Karpas-422 (cell line): ENCODE measurements around the gene ATF6B. TPM values are rescaled to one million over a fixed set of nuclear protein-coding genes. Genes with fewer than 3 reads are reported as not detected.

Experiments used
- DNase-seq: peaks from one replicate; pipeline ENCODE4 v3.0.0-alpha.2; 2015
- H2AFZ ChIP-seq: fragments of 200-600 bp; sonication (generic); 2 replicates; pipeline ENCODE4 v1.6.1; 2014; ENCODE audit warnings: antibody characterized with exemption, low read length, mixed read lengths
- H3K27ac ChIP-seq: fragments of 200-600 bp; sonication (generic); 2 replicates; pipeline ENCODE4 v1.5.1; 2014; ENCODE audit warnings: mild to moderate bottlenecking, low read length, moderate library complexity
- H3K27me3 ChIP-seq: fragments of 200-600 bp; sonication (generic); 2 replicates; pipeline ENCODE4 v1.6.1; 2014; ENCODE audit warnings: low read length, mixed read lengths
- H3K36me3 ChIP-seq: fragments of 200-600 bp; sonication (generic); 2 replicates; pipeline ENCODE4 v1.6.1; 2014; ENCODE audit warnings: low read length, mixed read lengths; ENCODE audit not compliant: insufficient read depth
- H3K4me1 ChIP-seq: fragments of 200-600 bp; sonication (generic); 2 replicates; pipeline ENCODE4 v1.6.1; 2014; ENCODE audit warnings: mild to moderate bottlenecking, low read length, mixed read lengths
- H3K4me2 ChIP-seq: fragments of 200-600 bp; sonication (generic); 2 replicates; pipeline ENCODE4 v1.6.1; 2014; ENCODE audit warnings: low read length, low read depth, mild to moderate bottlenecking; ENCODE audit not compliant: poor library complexity, severe bottlenecking
- H3K4me3 ChIP-seq: fragments of 200-600 bp; sonication (generic); 2 replicates; pipeline ENCODE4 v1.5.1; 2014; ENCODE audit warnings: mild to moderate bottlenecking, antibody characterized with exemption, low read length, mixed read lengths
- H3K79me2 ChIP-seq: fragments of 200-600 bp; sonication (generic); 2 replicates; pipeline ENCODE4 v1.6.1; 2014; ENCODE audit warnings: mild to moderate bottlenecking, low read length, mixed read lengths
- H3K9ac ChIP-seq: fragments of 200-600 bp; sonication (generic); 2 replicates; pipeline ENCODE4 v1.6.0; 2014; ENCODE audit warnings: low read length
- H3K9me2 ChIP-seq: fragments of 200-600 bp; sonication (generic), shearing (Covaris generic); replicated peaks from 2 replicates; pipeline ENCODE4 v1.6.0; 2014; ENCODE audit warnings: mild to moderate bottlenecking, low read length, moderate library complexity; ENCODE audit not compliant: insufficient read depth
- H3K9me3 ChIP-seq: fragments of 300-700, 200-600 bp; sonication (generic); 2 replicates; pipeline ENCODE4 v1.6.1; 2014; ENCODE audit warnings: low read length, mixed read lengths
- H4K20me1 ChIP-seq: fragments of 200-600 bp; sonication (generic); 2 replicates; pipeline ENCODE4 v1.6.1; 2014; ENCODE audit warnings: mild to moderate bottlenecking, antibody characterized with exemption, low read length, low read depth; ENCODE audit not compliant: insufficient read depth
- total RNA-seq: library from RNA; depleted of rRNA; stranded (reverse); fragments of >200 nt; shearing (Covaris generic); gene quantifications from 2 replicates; pipeline ENCODE4 v1.2.3, GENCODE V29; 2014; ENCODE audit warnings: low replicate concordance

The ATF6B gene
- total RNA-seq, 1 experiment from 2014 or later = 51.3 TPM

- no peak for DNase-seq
- no peak overlapping the region for H3K27ac ChIP-seq
- H2AFZ ChIP-seq = no peak overlapping the region
- no peaks in the 10 kb centered on the region for H3K9me2 ChIP-seq
- H3K9me3 ChIP-seq = no peaks in the 10 kb centered on the region
- no peaks in the 10 kb centered on the region for H3K79me2 ChIP-seq
- no peaks in the 10 kb centered on the region for H3K27me3 ChIP-seq
- H3K36me3 ChIP-seq = peaks cover 3% of the 10 kb centered on the region
- H3K4me1 ChIP-seq = no peaks in the 10 kb centered on the region
- no peak overlapping the region for H3K4me2 ChIP-seq
- H4K20me1 ChIP-seq = no peaks in the 10 kb centered on the region
- no peak overlapping the region for H3K4me3 ChIP-seq
- no peak overlapping the region for H3K9ac ChIP-seq
Observed at GRCh38 chr6:32111424-32112066, 16.5 kb downstream of the ATF6B start.

DNA sequence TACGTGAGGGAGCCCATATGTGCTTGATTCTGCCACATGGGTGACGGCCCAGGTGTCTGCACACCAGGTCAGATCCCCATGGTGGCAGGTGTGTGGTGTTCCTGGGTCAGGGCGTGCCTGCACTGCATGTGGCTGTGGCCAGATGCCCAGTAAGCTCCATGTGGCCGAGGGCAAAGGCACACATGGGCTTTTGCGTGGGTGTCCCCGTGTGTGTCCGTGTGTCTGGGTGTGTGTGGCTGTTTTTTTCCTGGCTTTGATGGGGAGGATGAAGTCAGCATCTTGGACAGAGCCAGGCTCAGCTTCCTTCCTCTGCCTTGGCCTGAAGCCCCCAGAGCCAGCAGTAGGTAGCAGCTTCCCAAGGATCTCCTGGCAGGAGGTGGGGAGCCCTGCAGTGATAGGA, 17.4 kb downstream of the ATF6B start:
- Histone ChIP-seq H2AFZ (no peak overlapping the region), H3K27ac (no peak overlapping the region), H3K4me1 (no peaks in the 10 kb centered on the region), H3K27me3 (no peaks in the 10 kb centered on the region), H4K20me1 (no peaks in the 10 kb centered on the region), H3K9me3 (no peaks in the 10 kb centered on the region), H3K9ac (no peak overlapping the region), H3K9me2 (no peaks in the 10 kb centered on the region), H3K79me2 (no peaks in the 10 kb centered on the region), H3K4me2 (no peak overlapping the region), H3K4me3 (no peak overlapping the region), H3K36me3 (peaks cover 3% of the 10 kb centered on the region; the same call in 1 of the 2 replicates)
- no peak for DNase-seq

DNA sequence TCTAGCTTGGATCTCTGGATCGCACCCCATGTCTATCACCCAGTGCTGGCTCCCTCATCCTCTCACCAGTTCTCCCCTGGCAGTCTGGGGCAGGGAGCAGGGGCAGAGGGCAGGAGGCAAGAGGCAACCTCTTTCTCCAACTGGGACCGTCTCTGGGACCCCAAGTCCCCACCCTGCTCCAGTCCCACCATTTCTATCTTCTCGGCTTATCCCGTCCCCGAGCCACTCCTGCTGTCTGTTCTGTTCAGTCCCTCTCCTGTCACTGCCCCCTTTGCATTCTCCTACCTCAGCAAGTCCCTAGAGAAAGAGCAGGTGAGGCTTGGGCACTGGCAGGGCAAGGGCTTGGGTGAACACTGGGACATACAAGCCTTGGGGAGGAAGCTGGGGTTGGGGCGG, 18.3 kb downstream of the ATF6B start:
- Histone ChIP-seq H4K20me1 (no peaks in the 10 kb centered on the region), H3K9ac (no peak overlapping the region), H3K79me2 (no peaks in the 10 kb centered on the region)

DNA sequence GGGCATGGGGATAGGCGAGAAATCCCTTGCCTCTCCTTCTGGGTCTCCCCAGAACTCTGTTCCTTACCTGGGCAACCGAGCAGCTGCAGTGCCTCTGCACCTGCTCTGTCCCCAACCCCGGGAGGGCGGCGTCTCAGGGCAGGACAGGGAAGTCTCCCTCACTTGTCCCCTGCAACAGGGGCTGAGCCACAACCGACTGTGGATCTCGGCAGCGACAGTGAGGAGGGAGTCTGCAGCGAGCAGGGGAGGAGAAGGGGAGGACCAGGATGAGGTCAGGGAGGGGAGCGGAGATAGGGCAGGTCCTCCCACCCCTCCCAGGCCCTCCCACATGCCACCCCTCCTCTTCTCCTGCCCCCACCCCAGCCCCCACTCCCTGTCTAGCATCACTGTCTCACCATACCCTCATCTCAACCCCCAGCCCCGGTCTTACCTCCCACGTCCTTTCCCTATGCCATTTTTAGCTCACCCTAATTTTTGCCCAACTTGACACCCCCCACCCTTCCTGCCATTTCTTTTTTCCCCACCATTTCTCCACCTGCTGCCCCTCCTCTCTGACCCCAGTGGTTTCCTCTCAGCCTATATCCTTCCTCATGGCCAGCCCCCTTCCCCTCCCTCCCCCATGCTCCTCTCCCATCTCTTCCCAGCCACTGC, 18.8 kb downstream of the ATF6B start, which contains the start of gene TNXB:
TNXB (minus strand) TSS at position 225 of the 651 bp plus-strand sequence. CDS start 11,140 bp downstream, outside the sequence.
- Histone ChIP-seq H3K36me3 (no peaks in the 10 kb centered on the region), H3K27ac (no peak within 1 kb of the TSS), H3K79me2 (no peaks in the 10 kb centered on the region), H3K9me2 (no peaks in the 10 kb centered on the region), H3K27me3 (no peaks in the 10 kb centered on the region), H3K4me3 (no peak within 1 kb of the TSS), H3K4me1 (no peaks in the 10 kb centered on the region), H4K20me1 (no peaks in the 10 kb centered on the region), H3K4me2 (no peak within 1 kb of the TSS), H3K9me3 (no peaks in the 10 kb centered on the region), H2AFZ (no peak within 1 kb of the TSS), H3K9ac (no peak within 1 kb of the TSS)
- no peak for DNase-seq

More for the DNA sequence above, 18.3 kb downstream of the ATF6B start:
- H3K4me3 ChIP-seq = no peak overlapping the region
- H3K9me2 ChIP-seq = no peaks in the 10 kb centered on the region
- DNase-seq = no peak
- H2AFZ ChIP-seq = no peak overlapping the region
- no peaks in the 10 kb centered on the region for H3K27me3 ChIP-seq
- peaks cover 1% of the 10 kb centered on the region; the same call in 1 of the 2 replicates for H3K36me3 ChIP-seq
- no peaks in the 10 kb centered on the region for H3K4me1 ChIP-seq
- no peak overlapping the region for H3K27ac ChIP-seq
- H3K4me2 ChIP-seq = no peak overlapping the region
- H3K9me3 ChIP-seq = no peaks in the 10 kb centered on the region

DNA sequence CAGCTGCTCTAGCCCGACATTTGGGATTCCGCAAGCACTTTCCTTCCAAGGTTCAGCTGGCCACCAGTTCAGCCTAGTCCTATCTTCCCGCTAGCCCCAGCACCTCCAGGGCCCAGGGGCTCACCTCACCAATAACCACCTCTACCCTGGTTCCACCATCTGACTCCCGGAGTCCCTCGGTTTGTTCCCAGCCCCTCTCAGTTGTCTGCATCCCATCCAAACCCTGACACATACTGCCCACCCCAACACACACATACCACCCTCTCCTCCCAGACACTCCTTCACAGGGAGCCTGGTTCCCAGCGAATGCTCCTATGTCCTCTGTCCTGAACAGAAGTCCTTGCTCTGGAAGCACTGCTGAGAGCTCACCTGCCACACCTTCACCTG, 19.3 kb downstream of the ATF6B start:
- no peaks in the 10 kb centered on the region for H3K36me3 ChIP-seq
- no peak overlapping the region for H3K4me2 ChIP-seq
- H3K9ac ChIP-seq = no peak overlapping the region

DNA sequence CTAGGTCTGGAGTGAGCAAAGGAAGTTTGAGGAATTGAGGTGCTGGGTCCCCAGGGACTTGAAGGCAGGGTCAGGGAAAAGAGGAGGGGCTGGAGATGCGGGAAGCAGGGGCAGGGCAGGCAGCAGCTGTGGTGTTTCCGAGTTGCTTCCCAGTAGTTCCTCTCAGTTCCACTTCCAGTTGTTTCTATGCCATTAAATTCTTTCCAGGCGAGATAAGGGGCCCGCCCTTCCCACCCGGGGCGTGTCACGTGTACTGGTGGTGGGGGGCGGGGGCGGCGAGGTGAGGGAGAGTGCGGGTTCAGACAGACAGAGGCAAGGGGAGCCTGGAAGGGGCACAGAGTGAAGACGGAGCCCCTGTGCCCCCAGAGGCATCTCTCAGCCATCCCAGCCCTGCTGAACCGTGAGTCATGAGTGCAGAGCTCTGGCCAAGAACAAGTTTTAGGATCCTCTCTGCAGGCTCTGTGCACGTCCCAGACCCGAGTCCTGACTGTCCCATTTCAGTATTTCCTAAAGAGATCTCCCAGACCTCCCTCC, 19.9 kb downstream of the ATF6B start:
- DNase-seq = no peak
- Histone ChIP-seq H3K9me3 (no peaks in the 10 kb centered on the region), H3K4me3 (no peak overlapping the region), H3K27ac (no peak overlapping the region), H2AFZ (no peak overlapping the region), H3K9ac (no peak overlapping the region), H3K4me1 (no peaks in the 10 kb centered on the region), H3K36me3 (no peaks in the 10 kb centered on the region), H3K4me2 (no peak overlapping the region), H4K20me1 (no peaks in the 10 kb centered on the region), H3K9me2 (no peaks in the 10 kb centered on the region), H3K27me3 (no peaks in the 10 kb centered on the region), H3K79me2 (no peaks in the 10 kb centered on the region)

More for the DNA sequence above, 19.3 kb downstream of the ATF6B start:
- Histone ChIP-seq H2AFZ (no peak overlapping the region), H3K9me3 (no peaks in the 10 kb centered on the region), H3K4me3 (no peak overlapping the region), H3K27me3 (no peaks in the 10 kb centered on the region), H3K9me2 (no peaks in the 10 kb centered on the region), H3K27ac (no peak overlapping the region), H3K4me1 (no peaks in the 10 kb centered on the region), H3K79me2 (no peaks in the 10 kb centered on the region), H4K20me1 (no peaks in the 10 kb centered on the region)
- DNase-seq = no peak

GRCh38 chr6:32107406-32107805, 20.6 kb downstream of the ATF6B start:
- H3K9me3 ChIP-seq = no peaks in the 10 kb centered on the region
- H3K79me2 ChIP-seq = no peaks in the 10 kb centered on the region
- H4K20me1 ChIP-seq = no peaks in the 10 kb centered on the region
- no peak overlapping the region for H2AFZ ChIP-seq
- no peaks in the 10 kb centered on the region for H3K27me3 ChIP-seq
- no peak overlapping the region for H3K4me3 ChIP-seq
- H3K4me1 ChIP-seq = no peaks in the 10 kb centered on the region
- no peak overlapping the region for H3K27ac ChIP-seq
- no peak for DNase-seq
- H3K36me3 ChIP-seq = no peaks in the 10 kb centered on the region
- no peaks in the 10 kb centered on the region for H3K9me2 ChIP-seq
- no peak overlapping the region for H3K9ac ChIP-seq
- no peak overlapping the region for H3K4me2 ChIP-seq

DNA sequence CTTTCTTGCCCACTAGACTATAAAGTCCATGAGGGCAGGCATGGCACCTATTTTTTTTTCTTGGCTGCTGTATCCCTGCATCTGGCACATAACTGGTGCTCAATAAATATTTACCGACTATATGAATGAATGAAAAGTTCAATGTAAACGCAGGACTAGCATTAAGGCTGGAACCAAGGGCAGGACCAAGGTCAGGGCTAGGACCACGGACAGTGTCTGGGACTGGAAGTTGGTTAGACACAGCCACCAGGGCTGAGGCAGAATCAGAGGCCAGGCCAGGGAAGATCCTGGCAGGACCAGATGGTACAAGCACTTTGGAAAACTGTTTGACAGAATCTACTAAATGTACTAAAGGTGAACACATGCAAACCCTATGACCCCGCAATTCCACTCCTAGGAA, 22.6 kb downstream of the ATF6B start:
- Histone ChIP-seq H3K27ac (no peak overlapping the region), H3K9me2 (no peaks in the 10 kb centered on the region), H3K9ac (no peak overlapping the region), H3K36me3 (no peaks in the 10 kb centered on the region), H4K20me1 (no peaks in the 10 kb centered on the region), H3K79me2 (no peaks in the 10 kb centered on the region), H3K4me1 (no peaks in the 10 kb centered on the region), H3K4me3 (no peak overlapping the region), H2AFZ (no peak overlapping the region), H3K4me2 (no peak overlapping the region), H3K27me3 (no peaks in the 10 kb centered on the region), H3K9me3 (no peaks in the 10 kb centered on the region)
- no peak for DNase-seq
